Gastroesophageal sphincter (tissue), 4 donors: ENCODE measurements around the gene C1QTNF2. TPM values are rescaled to one million over a fixed set of nuclear protein-coding genes. Genes with fewer than 3 reads are reported as not detected.

Experiments used
- ATAC-seq: fragments of 150-250 bp; one replicate; pipeline ENCODE4 v1.9.1; 2016; ENCODE audit warnings: mild to moderate bottlenecking, moderate library complexity
- H3K27ac ChIP-seq, 4 donors: fragments of 200-600 bp; sonication (generic) in 3 of 4; 1 replicate in 3 of 4; 2 replicates in 1 of 4; pipeline ENCODE4 v1.5.1; 2016 to 2019
- H3K27me3 ChIP-seq: fragments of 200-600 bp; sonication (generic); one replicate; pipeline ENCODE4 v1.5.1; 2019
- H3K36me3 ChIP-seq, 2 donors: fragments of 200-600 bp; sonication (generic); one replicate each; pipeline ENCODE4 v1.5.1; 2019; ENCODE audit warnings: control low read depth in 1 of 2
- H3K4me1 ChIP-seq, 3 donors: fragments of 200-600 bp; sonication (generic); 1 replicate in 2 of 3; 2 replicates in 1 of 3; pipeline ENCODE4 v1.5.1; 2016 to 2019; ENCODE audit warnings: control low read depth in 2 of 3
- H3K4me3 ChIP-seq, 2 donors: fragments of 200-600 bp; sonication (generic); one replicate each; pipeline ENCODE4 v1.5.1; 2019; ENCODE audit warnings: mild to moderate bottlenecking in 1 of 2, moderate library complexity in 1 of 2
- H3K9me3 ChIP-seq, 3 donors: fragments of 200-600 bp; sonication (generic); one replicate each; pipeline ENCODE4 v1.5.1; 2017 to 2019; ENCODE audit warnings: control low read depth in 2 of 3
- CTCF ChIP-seq, 4 experiments: fragments of 200-600 bp in 2 of 4; fragments of 450-650 bp in 2 of 4; sonication (generic) in 1 of 4; IDR thresholded peaks; one replicate each; pipeline ENCODE4 v1.5.1; 2017 to 2019; ENCODE audit warnings: antibody characterized with exemption in 4 of 4, mild to moderate bottlenecking in 2 of 4, moderate library complexity in 2 of 4
- EP300 ChIP-seq: sonication (generic); formaldehyde crosslinking; IDR thresholded peaks from one replicate; pipeline ENCODE4 v1.6.1; 2017; ENCODE audit warnings: antibody characterized with exemption, mild to moderate bottlenecking
- POLR2A ChIP-seq, 2 donors: fragments of 450-650 bp; IDR thresholded peaks; one replicate each; pipeline ENCODE4 v1.6.1; 2017; ENCODE audit warnings: antibody characterized with exemption in 2 of 2, mild to moderate bottlenecking in 2 of 2, moderate library complexity in 1 of 2
- POLR2AphosphoS5 ChIP-seq: sonication (generic); formaldehyde crosslinking; IDR thresholded peaks from one replicate; pipeline ENCODE4 v1.6.1; 2017; ENCODE audit warnings: antibody characterized with exemption
- WGBS, 2 donors: methylation state at CpG; one replicate each; pipeline ENCODE4 v1.1.5; 2018; ENCODE audit warnings: low coverage in 1 of 2; 5-methylcytosine and 5-hydroxymethylcytosine counted together
- total RNA-seq, 4 donors: library from RNA; depleted of rRNA; stranded (reverse); fragments of >200 nt; gene quantifications; one replicate each; pipeline ENCODE4 v1.1.0, GENCODE V29; 2016

C1QTNF2 gene
- total RNA-seq, 4 donors from 2014 or later = 1.5 to 6.9 (median 3.2) TPM

GRCh38 chr5:160349935-160350303 is 20.5 kb downstream of the C1QTNF2 start:
- Histone ChIP-seq H3K4me3 (no peak overlapping the region), H3K9me3 (no peaks in the 10 kb centered on the region), H3K36me3 (peaks cover 0 to 11% of the 10 kb centered on the region in 2 donors), H3K27ac (no peak overlapping the region), H3K27me3 (no peaks in the 10 kb centered on the region), H3K4me1 (peaks cover 0 to 28% (median 0%) of the 10 kb centered on the region in 3 donors)
- TF ChIP-seq EP300 (no peak), POLR2AphosphoS5 (no peak), CTCF (IDR thresholded peaks at IDR 0.05) (no peak), POLR2A (IDR thresholded peaks at IDR 0.05) (no peak)
- 59 to 72% methylated on average over 4 of the region's 4 CpGs for WGBS, 2 donors
- ATAC-seq = no peak

GRCh38 chr5:160349249-160349934 is 21.0 kb downstream of the C1QTNF2 start:
- TF ChIP-seq POLR2AphosphoS5 = no peak
- no peak for TF ChIP-seq EP300
- no peak for TF ChIP-seq CTCF (IDR thresholded peaks at IDR 0.05)
- TF ChIP-seq POLR2A (IDR thresholded peaks at IDR 0.05) = no peak
- Histone ChIP-seq H3K27me3 (no peaks in the 10 kb centered on the region), H3K27ac (no peak overlapping the region), H3K9me3 (no peaks in the 10 kb centered on the region), H3K4me1 (peaks cover 0 to 26% (median 0%) of the 10 kb centered on the region in 3 donors), H3K36me3 (peaks cover 0 to 11% of the 10 kb centered on the region in 2 donors), H3K4me3 (no peak overlapping the region)
- 80 to 100% methylated on average over 1 of the region's 27 CpGs for WGBS, 2 donors
- no peak for ATAC-seq

GRCh38 chr5:160348080-160348479 is 22.3 kb downstream of the C1QTNF2 start:
- 85% methylated on average over 6 of the region's 11 CpGs; no CpG with 5 or more reads in 1 of the 2 donors for WGBS, 2 donors
- Histone ChIP-seq H3K27me3 (no peaks in the 10 kb centered on the region), H3K27ac (no peak overlapping the region)

GRCh38 chr5:160347448-160347847 is 23.0 kb downstream of the C1QTNF2 start:
- Histone ChIP-seq H3K4me1 (peaks cover 0 to 10% (median 0%) of the 10 kb centered on the region in 3 donors), H3K9me3 (no peaks in the 10 kb centered on the region), H3K36me3 (peaks cover 0 to 11% of the 10 kb centered on the region in 2 donors), H3K27me3 (no peaks in the 10 kb centered on the region), H3K4me3 (no peak overlapping the region), H3K27ac (no peak overlapping the region)
- TF ChIP-seq POLR2AphosphoS5 = no peak
- TF ChIP-seq POLR2A (IDR thresholded peaks at IDR 0.05) = no peak
- no peak for TF ChIP-seq CTCF (IDR thresholded peaks at IDR 0.05)
- TF ChIP-seq EP300 = no peak
- ATAC-seq = no peak
- WGBS, 2 donors = 41 to 50% methylated on average over 5 to 6 of the region's 6 CpGs

More at GRCh38 chr5:160348080-160348479, 22.3 kb downstream of the C1QTNF2 start:
- TF ChIP-seq EP300 (no peak), CTCF (IDR thresholded peaks at IDR 0.05) (no peak), POLR2AphosphoS5 (no peak), POLR2A (IDR thresholded peaks at IDR 0.05) (no peak)
- H3K36me3 ChIP-seq = peaks cover 0 to 11% of the 10 kb centered on the region in 2 donors
- H3K4me1 ChIP-seq = peaks cover 0 to 13% (median 0%) of the 10 kb centered on the region in 3 donors
- H3K4me3 ChIP-seq = no peak overlapping the region
- no peak for ATAC-seq
- H3K9me3 ChIP-seq = no peaks in the 10 kb centered on the region

GRCh38 chr5:160342413-160342941 is 27.9 kb downstream of the C1QTNF2 start:
- no peak for TF ChIP-seq POLR2A (IDR thresholded peaks at IDR 0.05)
- TF ChIP-seq EP300 = no peak
- no peak for TF ChIP-seq CTCF (IDR thresholded peaks at IDR 0.05)
- TF ChIP-seq POLR2AphosphoS5 = no peak

More at GRCh38 chr5:160342413-160342941, 27.9 kb downstream of the C1QTNF2 start:
- Histone ChIP-seq H3K36me3 (no peaks in the 10 kb centered on the region), H3K4me3 (no peak overlapping the region), H3K27ac (no peak overlapping the region), H3K9me3 (no peaks in the 10 kb centered on the region), H3K27me3 (no peaks in the 10 kb centered on the region), H3K4me1 (peaks cover 0 to 10% (median 0%) of the 10 kb centered on the region in 3 donors)
- peak; percentile 37 for ATAC-seq
- WGBS, 2 donors = 70 to 80% methylated on average over 1 of the region's 4 CpGs
